IMR-90 (cell line): ENCODE data around the gene HLA-A. TPM values are rescaled to one million over a fixed set of nuclear protein-coding genes. Genes with fewer than 3 reads are reported as not detected.

Experiments used
- ATAC-seq: fragments of 200-7000 bp; cut with Tn5 transposase; 2 replicates; pipeline ENCODE4 v1.9.1; 2020; ENCODE audit warnings: low read depth, mild to moderate bottlenecking, moderate library complexity
- BruUV-seq: library from RNA; stranded (reverse); fragments of 400-500 nt; replicated peaks from 2 replicates; lab custom pipeline; 2021; lab: Mats Ljungman, UMichigan
- CTCF ChIA-PET: fragments of 300-600 bp; formaldehyde crosslinking; extraction: SDS; loops from one replicate; lab custom pipeline; 2021; ENCODE audit warnings: antibody characterized with exemption; lab: Yijun Ruan, JAX
- POLR2A ChIA-PET: fragments of 300-600 bp; sonication (Branson Sonifier 250); formaldehyde crosslinking; loops from one replicate; lab custom pipeline; 2022; ENCODE audit warnings: antibody characterized with exemption; ENCODE audit not compliant: unreplicated experiment; lab: Charles Lee
- DNase-seq: peaks from one replicate; pipeline ENCODE4 v3.0.0; 2013
- H2AFZ ChIP-seq: replicated peaks from 2 replicates; pipeline ENCODE3; 2013; ENCODE audit warnings: low read length, mild to moderate bottlenecking; ENCODE audit not compliant: poor library complexity
- H2AK5ac ChIP-seq: 2 replicates; pipeline ENCODE4 v1.6.1; 2013; ENCODE audit warnings: low read depth, low read length, inconsistent platforms
- H2AK9ac ChIP-seq: replicated peaks from 2 replicates; pipeline ENCODE3; 2013; ENCODE audit warnings: mild to moderate bottlenecking, low read depth, low read length, moderate library complexity; ENCODE audit not compliant: poor library complexity
- H2BK120ac ChIP-seq: 2 replicates; pipeline ENCODE4 v1.6.1; 2013; ENCODE audit warnings: low read depth, low read length, inconsistent platforms
- H2BK15ac ChIP-seq: 3 replicates; pipeline ENCODE4 v1.6.1; 2013; ENCODE audit warnings: low read depth, low read length, inconsistent platforms
- H2BK20ac ChIP-seq: 2 replicates; pipeline ENCODE4 v1.6.1; 2013; ENCODE audit warnings: low read depth, mild to moderate bottlenecking, inconsistent platforms, low read length, moderate library complexity
- H2BK5ac ChIP-seq: 2 replicates; pipeline ENCODE4 v1.6.1; 2013; ENCODE audit warnings: mild to moderate bottlenecking, low read depth, low read length, inconsistent platforms; ENCODE audit not compliant: poor library complexity, severe bottlenecking
- H3K14ac ChIP-seq: replicated peaks from 2 replicates; pipeline ENCODE4 v1.6.1; 2013; ENCODE audit warnings: low read depth, low read length, inconsistent platforms
- H3K18ac ChIP-seq: 2 replicates; pipeline ENCODE4 v1.6.1; 2013; ENCODE audit warnings: low read depth, low read length, control low read depth
- H3K23ac ChIP-seq: 2 replicates; pipeline ENCODE4 v1.6.1; 2013; ENCODE audit warnings: low read depth, low read length, inconsistent platforms
- H3K27ac ChIP-seq: 2 replicates; pipeline ENCODE4 v1.5.1; 2013; ENCODE audit warnings: mild to moderate bottlenecking, control low read depth, low read length; ENCODE audit not compliant: insufficient read depth
- H3K27me3 ChIP-seq: 2 replicates; pipeline ENCODE4 v1.6.1; 2013; ENCODE audit warnings: low read length; ENCODE audit not compliant: control insufficient read depth, insufficient read depth
- H3K36me3 ChIP-seq: 2 replicates; pipeline ENCODE4 v1.6.1; 2013; ENCODE audit warnings: low read length, mixed read lengths; ENCODE audit not compliant: control insufficient read depth, insufficient read depth
- H3K4ac ChIP-seq: 2 replicates; pipeline ENCODE4 v1.6.1; 2013; ENCODE audit warnings: low read depth, low read length, inconsistent platforms
- H3K4me1 ChIP-seq: 2 replicates; pipeline ENCODE4 v1.6.1; 2013; ENCODE audit warnings: low read length, mixed read lengths; ENCODE audit not compliant: control insufficient read depth, insufficient read depth
- H3K4me2 ChIP-seq: 2 replicates; pipeline ENCODE4 v1.6.1; 2013; ENCODE audit warnings: low read depth, mild to moderate bottlenecking, control low read depth, low read length, moderate library complexity
- H3K4me3 ChIP-seq: 2 replicates; pipeline ENCODE4 v1.5.1; 2013; ENCODE audit warnings: low read depth, mild to moderate bottlenecking, control low read depth, low read length, moderate library complexity; ENCODE audit not compliant: insufficient read depth
- H3K56ac ChIP-seq: 2 replicates; pipeline ENCODE4 v1.6.1; 2013; ENCODE audit warnings: low read length, inconsistent platforms; ENCODE audit not compliant: insufficient read depth; ENCODE audit errors: extremely low read depth
- H3K79me1 ChIP-seq, 2 experiments: 2 replicates each; pipeline ENCODE4 v1.6.1; 2013; ENCODE audit warnings: low read length in 2 of 2, inconsistent platforms in 1 of 2, low read depth in 1 of 2
- H3K9ac ChIP-seq: 2 replicates; pipeline ENCODE4 v1.6.1; 2013; ENCODE audit warnings: low read depth, low read length, control low read depth
- H3K9me1 ChIP-seq: 2 replicates; pipeline ENCODE4 v1.6.1; 2013; ENCODE audit warnings: low read length, inconsistent platforms; ENCODE audit not compliant: insufficient read depth
- H3K9me3 ChIP-seq: 2 replicates; pipeline ENCODE4 v1.6.1; 2013; ENCODE audit warnings: low read length; ENCODE audit not compliant: control insufficient read depth, insufficient read depth
- H4K20me1 ChIP-seq: 2 replicates; pipeline ENCODE4 v1.6.1; 2013; ENCODE audit warnings: low read length, inconsistent platforms; ENCODE audit not compliant: insufficient read depth
- H4K5ac ChIP-seq: 2 replicates; pipeline ENCODE4 v1.6.1; 2013; ENCODE audit warnings: mild to moderate bottlenecking, low read depth, low read length, control low read depth
- H4K8ac ChIP-seq, 2 experiments: 2 replicates each; pipeline ENCODE4 v1.6.1; 2013; ENCODE audit warnings: low read depth in 2 of 2, low read length in 2 of 2, control low read depth in 1 of 2, inconsistent platforms in 1 of 2
- H4K91ac ChIP-seq: 2 replicates; pipeline ENCODE4 v1.6.1; 2013; ENCODE audit warnings: low read depth, low read length, inconsistent platforms; ENCODE audit not compliant: insufficient read depth
- CEBPB ChIP-seq: IDR thresholded peaks from 2 replicates; pipeline ENCODE4 v1.6.1; 2012; ENCODE audit warnings: low read depth, low read length, improper control_type of control experiment
- CHD1 ChIP-seq: IDR thresholded peaks from 2 replicates; pipeline ENCODE4 v1.6.1; 2012; ENCODE audit warnings: low read depth, low read length, improper control_type of control experiment
- FOS ChIP-seq: fragments of 150-350 bp; IDR thresholded peaks from 2 replicates; pipeline ENCODE4 v1.6.1; 2016; ENCODE audit warnings: low read depth, low read length
- MAZ ChIP-seq: IDR thresholded peaks from 2 replicates; pipeline ENCODE4 v1.6.1; 2012; ENCODE audit warnings: low read depth, mild to moderate bottlenecking, low read length, improper control_type of control experiment, moderate library complexity, borderline replicate concordance
- WGBS, 2 experiments: methylation state at CpG; one replicate each; pipeline versions ENCODE4 v1.1.5 to v1.1.7; 2013; ENCODE audit warnings: missing lambda C conversion rate in 2 of 2; ENCODE audit not compliant: insufficient read length in 1 of 2; ENCODE audit errors: extremely low coverage in 2 of 2; 5-methylcytosine and 5-hydroxymethylcytosine counted together
- dilution Hi-C: fragments of 300-500 bp; cut with HindIII; formaldehyde crosslinking; loops from one replicate; pipeline ENCODE4 v1.14.3; 2018; ENCODE audit warnings: low sequenced_read_pairs; ENCODE audit not compliant: unreplicated experiment
- in situ Hi-C: fragments of 300-500 bp; cut with MboI; formaldehyde crosslinking; loops from 3 replicates; pipeline ENCODE4 v1.14.3; 2019; ENCODE audit warnings: low sequenced_read_pairs, inconsistent platforms, mixed read lengths
- intact Hi-C: fragments of 100-400 bp; cut with micrococcal nuclease; formaldehyde crosslinking; loops from 2 replicates; pipeline ENCODE4 v1.10.0; 2022
- polyA plus RNA-seq, 3 experiments: library from polyadenylated mRNA; depleted of rRNA; stranded (reverse); fragments of >200 nt; gene quantifications; 2 replicates each; pipeline ENCODE4 v1.2.3, GENCODE V29; 2012; ENCODE audit warnings: low replicate concordance in 1 of 3
- total RNA-seq: library from RNA; depleted of rRNA; stranded (reverse); fragments of >200 nt; gene quantifications from 2 replicates; pipeline ENCODE4 v1.2.3, GENCODE V29; 2012

Gene HLA-A
- total and polyA plus RNA-seq, 2 of the 4 experiments (the other 2 are of a cell fraction) = 94.5 to 218 TPM

DNA sequence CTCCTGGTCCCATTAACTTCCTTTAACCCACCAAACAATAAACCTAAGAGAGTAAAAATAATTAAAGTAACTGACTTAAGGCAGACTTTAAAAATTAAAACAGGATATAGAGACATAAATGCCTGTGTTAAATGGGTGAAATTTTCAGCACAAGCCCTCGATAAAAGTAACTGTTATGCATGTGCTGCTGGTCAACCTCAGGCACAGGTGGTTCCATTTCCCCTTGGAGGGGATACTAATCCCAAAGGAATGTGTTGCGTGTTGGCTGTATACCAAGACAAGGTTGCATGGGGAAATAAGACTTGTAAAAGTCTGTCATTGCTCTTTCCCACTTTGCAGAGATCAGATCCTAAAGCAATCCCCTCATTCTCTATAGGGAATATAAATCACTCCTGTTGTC, 25.8 kb downstream of the HLA-A start:
- Histone ChIP-seq H3K9me3 (no peaks in the 10 kb centered on the region), H2BK5ac (no peak overlapping the region), H3K4me2 (no peak overlapping the region), H4K20me1 (no peaks in the 10 kb centered on the region), H2AK5ac (no peak overlapping the region), H3K4me3 (no peak overlapping the region), H2BK20ac (no peak overlapping the region), H2BK15ac (no peak overlapping the region), H3K14ac (no peak overlapping the region), H4K91ac (no peak overlapping the region), H3K27me3 (peaks cover 3% of the 10 kb centered on the region; the same call in 1 of the 2 replicates), H3K23ac (no peak overlapping the region), H4K5ac (no peak overlapping the region), H3K36me3 (no peaks in the 10 kb centered on the region), H2BK120ac (no peak overlapping the region), H3K9ac (no peak overlapping the region), H3K4me1 (peaks cover 5% of the 10 kb centered on the region; the same call in 1 of the 2 replicates), H4K8ac (no peak overlapping the region), H3K4ac (no peak overlapping the region), H3K56ac (no peak overlapping the region), H3K18ac (no peak overlapping the region), H2AK9ac (no peak overlapping the region), H3K79me1 (no peaks in the 10 kb centered on the region; a peak in 2 of 4 replicates), H2AFZ (no peak overlapping the region), H3K27ac (no peak overlapping the region), H3K9me1 (no peaks in the 10 kb centered on the region; the same call in 1 of the 2 replicates)
- POLR2A ChIA-PET = no interaction called here
- CTCF ChIA-PET = interaction anchor here (0.6 kb wide), 1 partner anchor 120 kb away, joined by 3 read pairs; no protein-coding TSS in a partner anchor
- dilution Hi-C loops (no loop called here), in situ Hi-C loops (no loop called here), intact Hi-C loops (no loop called here)
- TF ChIP-seq CHD1 (no peak), MAZ (no peak), CEBPB (no peak), FOS (no peak)
- no CpG with 5 or more reads among the region's 2 CpGs for WGBS, 2 experiments
- peak; percentile 41 for DNase-seq
- ATAC-seq = no peak
- no TSS peak for BruUV-seq
